ENCODE results near the gene ADGRG3. TPM values are rescaled to one million over a fixed set of nuclear protein-coding genes. Genes with fewer than 3 reads are reported as not detected.

Gene ADGRG3
- total RNA-seq, 1 experiment from 2014 or later: 0.46 TPM

GRCh38 chr16:57706717-57707116, 38.6 kb downstream of the ADGRG3 start:
- WGBS (ENCODE audit: extremely low coverage, insufficient read length, low lambda C conversion rate): no CpG with 5 or more reads among the region's 1 CpG

More at GRCh38 chr16:57706717-57707116, 38.6 kb downstream of the ADGRG3 start:
- peaks cover 0 to 16% of the 10 kb centered on the region in 2 experiments; a peak in 2 of 5 replicates for H3K9me3 Mint-ChIP-seq
- H2AK5ac ChIP-seq (ENCODE audit: insufficient read length, low read length): no peak overlapping the region
- H4K91ac ChIP-seq (ENCODE audit: insufficient read length, low read depth, low read length): no peak overlapping the region
- H3K9ac ChIP-seq (ENCODE audit: extremely low read depth, insufficient read length, low read length): no peak overlapping the region
- no peak overlapping the region for H2BK12ac ChIP-seq (ENCODE audit: insufficient read length, low read depth, low read length)
- H3K27ac Mint-ChIP-seq: no peak overlapping the region
- H3K27ac ChIP-seq (ENCODE audit: insufficient read length, low read depth, low read length): no peak overlapping the region
- H3K4me2 ChIP-seq (ENCODE audit: insufficient read depth, insufficient read length, low read length): no peak overlapping the region
- no peak overlapping the region for H2BK15ac ChIP-seq (ENCODE audit: low read depth, low read length)
- no peak for TF ChIP-seq CTCF (conservative IDR thresholded peaks at IDR 0.05)
- H4K5ac ChIP-seq (ENCODE audit: insufficient read length, low read depth, low read length): no peak overlapping the region
- no peaks in the 10 kb centered on the region for H3K27me3 ChIP-seq (ENCODE audit: insufficient read depth, low read length)
- H3K27me3 Mint-ChIP-seq (ENCODE audit: low read depth): peaks cover 31% of the 10 kb centered on the region
- H3K9me3 ChIP-seq (ENCODE audit: control insufficient read depth, low read depth, low read length): no peaks in the 10 kb centered on the region
- no peaks in the 10 kb centered on the region for H3K79me1 ChIP-seq (ENCODE audit: insufficient read depth, low read depth, low read length, poor library complexity, severe bottlenecking)
- peaks cover 6% of the 10 kb centered on the region in 2 experiments for H3K4me1 Mint-ChIP-seq
- no peak overlapping the region for H2BK5ac ChIP-seq (ENCODE audit: insufficient read length, low read length)
- no peak for DNase-seq
- H2BK120ac ChIP-seq (ENCODE audit: low read depth, low read length, poor library complexity, severe bottlenecking): no peak overlapping the region
- no peak overlapping the region for H4K8ac ChIP-seq (replicated peaks; ENCODE audit: insufficient read length, low read depth, low read length)
- no peak overlapping the region for H3K4ac ChIP-seq (ENCODE audit: low read depth, low read length)
- no peaks in the 10 kb centered on the region for H4K20me1 ChIP-seq (ENCODE audit: control insufficient read depth, insufficient read depth, insufficient read length)
- no peak overlapping the region for H3K4me3 Mint-ChIP-seq
- no peaks in the 10 kb centered on the region for H3K79me2 ChIP-seq (ENCODE audit: insufficient read depth, low read length)
- H3K56ac ChIP-seq (ENCODE audit: insufficient read length, low read depth, low read length): no peak overlapping the region
- H3K18ac ChIP-seq (ENCODE audit: insufficient read length, low read depth, low read length): no peak overlapping the region
- H2AFZ ChIP-seq (ENCODE audit: low read length): no peak overlapping the region
- no peak overlapping the region for H3T11ph ChIP-seq (ENCODE audit: low read length)
- no peaks in the 10 kb centered on the region; a peak in 1 of 7 replicates for H3K36me3 Mint-ChIP-seq (ENCODE audit: insufficient read depth in 1 of 3, low read depth in 3 of 3)
- H3K23ac ChIP-seq (ENCODE audit: insufficient read length, low read depth, low read length): no peak overlapping the region
- no peak overlapping the region for H2BK20ac ChIP-seq (ENCODE audit: low read depth, low read length, poor library complexity, severe bottlenecking)
- H3K23me2 ChIP-seq (ENCODE audit: insufficient read length, low read depth, low read length, poor library complexity, severe bottlenecking): no peaks in the 10 kb centered on the region
- H3K4me1 ChIP-seq (ENCODE audit: insufficient read depth, low read length): no peaks in the 10 kb centered on the region
- no peak overlapping the region for H3K14ac ChIP-seq (ENCODE audit: insufficient read depth, low read length)
